ENCODE data around the gene SLC5A2.

Gene SLC5A2

DNA sequence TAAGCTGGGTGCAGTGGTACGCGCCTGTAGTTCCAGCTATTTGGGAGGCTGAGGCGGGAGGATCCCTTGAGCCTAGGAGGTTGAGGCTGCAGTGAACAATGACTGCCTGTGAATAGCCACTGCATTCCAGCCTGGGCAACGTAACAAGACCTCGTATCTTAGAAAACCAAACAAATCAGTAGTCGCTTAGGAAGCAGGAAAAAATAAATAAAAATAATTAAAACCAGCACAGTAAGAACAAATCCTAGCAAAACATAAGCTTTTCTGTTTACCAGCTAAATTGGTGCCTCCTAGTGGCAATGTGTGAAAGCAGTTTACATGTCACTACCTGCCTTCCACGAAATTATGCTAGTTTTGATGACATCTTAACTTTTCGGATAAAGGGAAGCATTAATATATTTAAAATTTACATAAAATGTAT is 22.3 kb upstream of the SLC5A2 start:
- no peak for DNase-seq

- no peak for DNase-seq
These were observed 21.6 kb upstream of the SLC5A2 start for GRCh38 chr16:31461201-31461920.

DNA sequence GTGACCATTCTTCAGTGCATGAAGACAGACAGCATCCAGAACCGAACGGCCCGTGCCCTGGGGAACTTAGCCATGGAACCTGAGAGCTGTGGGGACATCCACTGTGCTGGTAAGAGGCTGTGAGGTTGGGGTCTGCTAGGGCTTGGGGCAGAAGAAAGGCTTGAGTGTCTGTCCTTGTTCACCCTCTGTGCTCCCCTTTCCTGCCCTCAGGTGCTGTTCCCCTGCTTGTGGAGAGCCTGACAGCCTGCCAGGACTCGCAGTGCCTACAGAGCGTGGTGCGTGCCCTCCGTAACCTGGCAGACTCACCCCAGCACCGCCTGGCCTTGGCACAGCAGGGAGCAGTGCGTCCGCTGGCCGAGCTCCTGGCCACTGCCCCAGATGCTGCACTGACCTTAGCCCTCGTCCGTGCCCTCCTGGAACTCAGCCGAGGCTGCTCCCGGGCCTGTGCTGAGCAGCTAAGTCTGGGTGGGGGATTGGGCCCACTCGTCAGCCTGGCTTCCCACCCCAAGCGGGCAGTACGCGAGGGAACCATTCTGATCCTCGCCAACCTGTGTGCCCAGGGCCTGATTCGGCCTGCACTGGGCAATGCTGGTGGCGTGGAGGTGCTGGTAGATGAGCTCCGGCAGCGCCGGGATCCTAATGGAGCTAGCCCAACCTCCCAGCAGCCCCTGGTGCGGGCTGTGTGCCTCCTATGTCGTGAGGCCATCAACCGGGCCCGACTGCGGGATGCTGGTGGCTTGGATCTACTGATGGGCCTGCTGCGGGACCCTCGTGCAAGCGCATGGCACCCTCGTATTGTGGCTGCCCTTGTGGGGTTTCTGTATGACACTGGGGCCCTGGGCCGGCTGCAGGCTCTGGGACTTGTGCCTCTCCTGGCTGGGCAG is 20.8 kb upstream of the SLC5A2 start:
- no peak for DNase-seq

DNA sequence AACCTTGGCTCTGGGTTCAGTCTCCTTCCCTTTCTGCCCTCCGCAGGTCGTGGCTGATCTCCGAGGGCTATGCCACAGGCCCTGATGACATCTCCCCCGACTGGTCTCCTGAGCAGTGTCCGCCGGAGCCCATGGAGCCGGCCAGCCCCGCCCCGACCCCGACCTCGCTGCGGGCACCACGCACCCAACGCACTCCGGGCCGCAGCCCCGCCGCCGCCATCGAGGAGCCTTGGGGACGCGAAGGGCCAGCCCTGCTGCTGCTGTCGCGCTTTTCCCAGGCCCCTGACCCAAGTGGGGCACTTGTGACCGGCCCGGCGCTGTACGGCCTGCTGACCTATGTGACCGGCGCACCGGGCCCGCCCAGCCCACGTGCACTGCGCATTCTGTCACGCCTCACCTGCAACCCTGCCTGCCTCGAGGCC is 18.6 kb upstream of the SLC5A2 start:
- DNase-seq: no peak

DNA sequence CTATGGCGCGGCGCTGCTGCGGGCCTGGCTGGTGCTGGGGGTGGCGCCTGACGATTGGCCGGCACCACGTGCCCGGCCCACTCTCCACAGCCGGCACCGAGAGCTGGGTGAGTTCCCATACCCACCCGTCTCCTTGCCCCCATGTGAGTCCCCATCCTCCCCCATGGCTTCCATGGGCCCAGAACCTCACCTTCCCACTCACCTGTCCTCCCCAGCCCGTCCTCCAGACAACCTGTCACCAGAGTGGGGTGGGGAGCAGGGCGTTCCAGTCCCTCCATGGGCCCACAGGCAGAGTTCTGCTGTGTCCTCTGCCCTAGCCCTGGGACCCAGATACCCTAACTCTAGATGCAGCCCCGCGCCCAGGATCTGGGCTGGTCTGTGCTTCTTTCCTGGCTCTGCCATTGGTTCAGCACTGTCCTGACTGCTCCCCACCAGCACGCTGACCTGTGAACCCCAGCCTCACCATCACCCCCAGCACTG is 18.1 kb upstream of the SLC5A2 start:
- DNase-seq: no peak

- no peak for DNase-seq
These were observed 17.0 kb upstream of the SLC5A2 start for GRCh38 chr16:31465788-31466370.

DNA sequence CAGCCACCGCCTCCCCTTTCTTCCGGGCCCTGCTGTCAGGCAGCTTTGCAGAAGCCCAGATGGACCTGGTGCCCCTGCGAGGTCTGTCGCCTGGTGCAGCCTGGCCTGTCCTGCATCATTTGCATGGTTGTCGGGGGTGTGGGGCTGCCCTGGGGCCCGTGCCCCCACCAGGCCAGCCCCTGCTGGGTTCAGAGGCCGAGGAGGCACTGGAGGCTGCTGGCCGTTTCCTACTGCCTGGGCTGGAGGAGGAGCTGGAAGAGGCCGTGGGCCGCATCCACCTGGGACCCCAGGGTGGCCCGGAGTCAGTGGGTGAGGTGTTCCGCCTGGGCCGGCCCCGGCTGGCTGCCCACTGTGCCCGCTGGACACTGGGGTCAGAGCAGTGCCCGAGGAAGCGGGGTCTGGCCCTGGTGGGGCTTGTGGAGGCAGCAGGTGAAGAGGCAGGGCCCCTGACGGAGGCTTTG is 16.5 kb upstream of the SLC5A2 start:
- no peak for DNase-seq

GRCh38 chr16:31467151-31467773 is 15.7 kb upstream of the SLC5A2 start:
- DNase-seq: no peak

GRCh38 chr16:31467858-31468257 is 15.1 kb upstream of the SLC5A2 start:
- DNase-seq: no peak

- DNase-seq: no peak
These were observed 12.3 kb upstream of the SLC5A2 start for GRCh38 chr16:31470615-31471014.

- no peak for DNase-seq
These were observed 11.6 kb upstream of the SLC5A2 start for GRCh38 chr16:31471241-31471874.

GRCh38 chr16:31471875-31472708 is 10.8 kb upstream of the SLC5A2 start, which contains the start of gene TGFB1I1:
TSS of gene TGFB1I1 (plus strand) at chr16:31472152. CDS start at chr16:31472189, 37 bp downstream.
- no peak for DNase-seq

DNA sequence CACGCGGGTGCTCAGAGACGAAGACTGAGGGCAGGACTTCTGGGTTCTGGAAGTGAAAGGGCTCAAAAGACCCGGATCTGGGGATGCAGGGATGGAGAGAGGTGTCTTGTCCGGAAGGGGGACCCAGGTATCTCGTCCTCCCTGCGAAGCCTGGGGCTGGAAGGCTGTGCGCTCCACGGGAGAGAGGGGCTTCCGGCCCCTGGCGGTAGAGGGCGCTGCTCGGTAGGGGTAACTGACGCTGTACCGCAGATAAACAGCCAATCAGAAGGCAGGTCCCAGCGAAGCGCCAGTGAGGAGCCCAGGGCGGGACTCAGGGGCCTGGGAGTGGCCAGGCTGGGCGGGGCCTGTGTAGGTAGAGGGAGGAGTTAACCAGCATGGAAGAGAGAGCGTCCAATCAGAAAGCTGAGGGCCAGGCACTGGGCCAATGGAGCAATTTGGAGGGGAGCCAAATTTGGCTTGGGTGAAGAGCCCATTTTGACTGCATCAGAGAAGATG is 10.2 kb upstream of the SLC5A2 start:
- peak; percentile 75 to 78 for DNase-seq

GRCh38 chr16:31473264-31473984 is 9.5 kb upstream of the SLC5A2 start:
- DNase-seq: no peak

DNA sequence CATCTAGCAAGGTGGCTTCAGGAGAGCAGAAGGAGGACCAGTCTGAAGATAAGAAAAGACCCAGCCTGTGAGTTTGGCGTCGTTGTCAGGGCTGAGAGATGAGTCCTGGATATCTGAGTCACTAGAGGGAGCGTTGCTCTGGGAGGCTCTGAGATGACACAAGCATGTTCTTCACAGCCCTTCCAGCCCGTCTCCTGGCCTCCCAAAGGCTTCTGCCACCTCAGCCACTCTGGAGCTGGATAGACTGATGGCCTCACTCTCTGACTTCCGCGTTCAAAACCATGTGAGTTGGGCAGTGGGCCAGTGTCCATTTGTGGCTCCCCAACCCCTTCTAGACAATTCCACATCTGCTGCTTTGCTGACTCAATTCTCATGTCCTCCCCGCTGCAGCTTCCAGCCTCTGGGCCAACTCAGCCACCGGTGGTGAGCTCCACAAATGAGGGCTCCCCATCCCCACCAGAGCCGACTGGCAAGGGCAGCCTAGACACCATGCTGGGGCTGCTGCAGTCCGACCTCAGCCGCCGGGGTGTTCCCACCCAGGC is 8.7 kb upstream of the SLC5A2 start:
- no peak for DNase-seq

GRCh38 chr16:31474773-31475738 is 7.9 kb upstream of the SLC5A2 start:
- DNase-seq: no peak

DNA sequence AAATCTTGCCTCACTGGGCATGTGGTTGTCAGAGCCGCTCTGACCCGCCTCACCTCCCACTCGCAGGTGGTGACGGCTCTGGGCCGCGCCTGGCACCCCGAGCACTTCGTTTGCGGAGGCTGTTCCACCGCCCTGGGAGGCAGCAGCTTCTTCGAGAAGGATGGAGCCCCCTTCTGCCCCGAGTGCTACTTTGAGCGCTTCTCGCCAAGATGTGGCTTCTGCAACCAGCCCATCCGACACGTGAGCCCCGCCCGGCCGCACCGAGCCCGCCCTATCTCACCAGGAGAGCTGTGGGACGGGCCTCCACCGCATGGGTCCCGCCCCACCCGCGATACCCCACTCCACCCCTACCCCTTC is 7.0 kb upstream of the SLC5A2 start:
- DNase-seq: no peak

GRCh38 chr16:31476303-31477219 is 6.4 kb upstream of the SLC5A2 start:
- DNase-seq: peak; percentile 90
